ENCODE data around the gene KYAT1.
A peak's percentile ranks its signal among the peaks of the same experiment; 100 is the strongest.

KYAT1 gene

DNA sequence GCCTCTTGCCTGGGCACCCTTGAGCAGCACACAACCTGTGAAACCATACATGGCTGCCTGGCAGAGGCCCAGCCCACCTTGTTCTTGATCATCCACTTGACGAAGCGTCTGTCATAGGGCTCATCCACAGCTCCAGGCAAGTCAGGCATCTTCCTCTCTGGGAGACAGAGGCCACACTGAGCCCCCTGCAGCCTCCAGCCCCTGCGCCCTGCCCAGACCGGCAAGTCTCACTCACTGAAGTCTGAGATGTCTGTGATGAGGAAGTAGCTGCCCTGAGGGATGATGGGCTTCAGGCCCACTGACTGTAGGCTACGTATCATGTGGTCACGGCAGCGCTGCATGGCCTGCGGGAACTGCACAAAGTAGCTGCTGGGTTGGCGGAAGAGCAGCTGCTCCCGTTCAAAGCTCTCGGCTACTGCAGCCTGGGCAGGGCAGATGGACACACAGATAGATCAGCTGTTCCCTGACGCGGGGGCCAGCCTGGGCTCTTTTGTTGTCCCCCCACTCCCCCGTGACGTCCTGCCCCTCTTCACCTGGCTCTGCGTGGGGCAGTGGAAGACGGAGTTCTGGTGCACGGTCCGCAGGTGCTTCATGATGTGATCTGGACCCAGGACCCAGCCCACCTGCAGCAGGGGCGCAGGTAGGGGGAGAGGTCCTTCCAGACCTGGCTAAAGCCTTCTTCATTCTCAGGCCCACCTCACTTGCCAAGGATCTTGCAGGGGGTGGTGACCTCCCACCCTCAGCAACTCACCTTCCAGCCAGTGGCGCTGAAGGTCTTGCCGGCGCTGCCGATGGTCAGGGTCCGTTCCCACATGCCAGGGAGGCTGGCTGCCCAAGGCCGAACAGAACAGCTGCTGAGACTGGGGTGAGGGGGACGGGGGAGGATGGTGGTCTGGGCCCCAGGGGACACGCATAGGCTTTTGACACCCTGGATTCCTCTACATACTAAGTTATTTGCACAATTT is 46.2 kb downstream of the KYAT1 start:
- no peak for DNase-seq

- DNase-seq, result no peak
Measured at GRCh38 chr9:128833696-128834095, 48.1 kb downstream of the KYAT1 start.

- peak; percentile 96 for DNase-seq
Measured at GRCh38 chr9:128829477-128830251, 52.1 kb downstream of the KYAT1 start, which contains the start of gene SPOUT1. SPOUT1 (minus strand) TSS chr9:128829794; CDS start chr9:128829780, 14 bp downstream.

GRCh38 chr9:128828719-128829452 is 52.9 kb downstream of the KYAT1 start:
- no peak for DNase-seq

- DNase-seq, result no peak
Measured at GRCh38 chr9:128828267-128828666, 53.5 kb downstream of the KYAT1 start.

GRCh38 chr9:128825923-128826700 is 55.6 kb downstream of the KYAT1 start:
- no peak for DNase-seq

GRCh38 chr9:128824911-128825310 is 56.8 kb downstream of the KYAT1 start:
- no peak for DNase-seq

- DNase-seq, result no peak
Measured at GRCh38 chr9:128823903-128824406, 57.8 kb downstream of the KYAT1 start.

DNA sequence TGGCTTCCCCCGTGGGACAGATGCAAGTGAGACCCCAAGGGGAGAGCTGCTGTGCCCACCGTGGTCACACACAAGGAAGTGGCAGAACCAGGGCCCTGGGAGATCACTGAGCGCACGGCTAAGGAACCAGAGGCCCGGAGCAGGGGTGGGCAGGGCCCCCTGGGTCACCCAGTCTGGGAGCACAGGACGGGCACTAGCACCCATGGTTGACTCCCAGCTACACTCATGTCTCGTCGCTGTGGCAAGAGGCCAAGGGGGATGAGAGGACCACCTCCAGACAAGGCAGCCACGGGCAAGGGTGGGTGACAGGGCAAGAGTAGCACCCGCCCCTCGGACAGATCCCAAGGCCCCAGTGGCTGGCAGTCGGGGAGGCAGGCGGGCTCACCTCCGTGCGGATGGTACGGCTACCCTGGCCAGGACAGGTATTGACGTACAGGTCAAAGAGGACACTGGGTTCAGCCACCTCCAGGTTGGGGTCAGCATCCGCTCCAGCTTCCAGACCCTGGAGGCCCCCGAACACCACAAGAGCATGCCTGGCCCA is 58.3 kb downstream of the KYAT1 start:
- DNase-seq, result no peak

GRCh38 chr9:128822407-128823042 is 59.2 kb downstream of the KYAT1 start:
- no peak for DNase-seq

DNA sequence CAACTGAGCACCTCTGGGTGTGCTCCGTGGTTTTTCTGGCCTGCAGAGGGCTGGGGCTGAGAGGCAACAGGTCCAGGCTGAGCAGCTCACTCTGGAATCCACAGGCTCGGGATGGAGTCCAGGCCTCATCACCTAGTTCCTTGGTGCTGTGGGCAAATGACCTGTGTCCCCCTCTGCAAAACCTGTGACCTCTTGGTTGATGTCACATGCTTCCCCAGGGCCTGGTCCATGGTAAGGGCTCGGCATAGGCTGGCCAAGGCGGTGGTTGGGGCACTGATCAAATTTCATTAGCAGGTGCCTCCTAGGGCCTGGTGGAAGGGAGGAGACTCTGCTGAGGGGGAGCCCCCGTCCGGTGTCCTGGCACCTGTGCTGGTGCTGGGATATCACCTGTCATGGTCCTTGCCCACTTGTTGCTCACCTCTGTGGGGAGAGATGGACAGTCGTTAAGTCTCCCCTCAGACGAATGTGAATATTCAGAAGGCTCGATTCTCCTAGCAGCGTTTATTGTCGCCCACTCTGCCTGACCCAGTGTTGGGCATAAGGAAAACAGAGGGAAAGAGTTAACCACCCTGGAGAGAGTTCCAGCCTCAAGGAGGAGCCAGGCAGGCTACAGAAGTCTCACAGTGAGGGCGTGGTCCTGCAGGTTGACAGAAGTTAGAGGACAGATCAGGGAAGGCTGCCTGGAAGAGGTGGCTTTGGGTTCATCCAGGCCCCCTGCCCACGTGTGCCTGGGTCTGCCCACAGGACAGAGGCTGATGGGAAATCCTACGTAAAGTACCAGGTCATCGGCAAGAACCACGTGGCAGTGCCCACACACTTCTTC is 60.0 kb downstream of the KYAT1 start:
- DNase-seq, result no peak

DNA sequence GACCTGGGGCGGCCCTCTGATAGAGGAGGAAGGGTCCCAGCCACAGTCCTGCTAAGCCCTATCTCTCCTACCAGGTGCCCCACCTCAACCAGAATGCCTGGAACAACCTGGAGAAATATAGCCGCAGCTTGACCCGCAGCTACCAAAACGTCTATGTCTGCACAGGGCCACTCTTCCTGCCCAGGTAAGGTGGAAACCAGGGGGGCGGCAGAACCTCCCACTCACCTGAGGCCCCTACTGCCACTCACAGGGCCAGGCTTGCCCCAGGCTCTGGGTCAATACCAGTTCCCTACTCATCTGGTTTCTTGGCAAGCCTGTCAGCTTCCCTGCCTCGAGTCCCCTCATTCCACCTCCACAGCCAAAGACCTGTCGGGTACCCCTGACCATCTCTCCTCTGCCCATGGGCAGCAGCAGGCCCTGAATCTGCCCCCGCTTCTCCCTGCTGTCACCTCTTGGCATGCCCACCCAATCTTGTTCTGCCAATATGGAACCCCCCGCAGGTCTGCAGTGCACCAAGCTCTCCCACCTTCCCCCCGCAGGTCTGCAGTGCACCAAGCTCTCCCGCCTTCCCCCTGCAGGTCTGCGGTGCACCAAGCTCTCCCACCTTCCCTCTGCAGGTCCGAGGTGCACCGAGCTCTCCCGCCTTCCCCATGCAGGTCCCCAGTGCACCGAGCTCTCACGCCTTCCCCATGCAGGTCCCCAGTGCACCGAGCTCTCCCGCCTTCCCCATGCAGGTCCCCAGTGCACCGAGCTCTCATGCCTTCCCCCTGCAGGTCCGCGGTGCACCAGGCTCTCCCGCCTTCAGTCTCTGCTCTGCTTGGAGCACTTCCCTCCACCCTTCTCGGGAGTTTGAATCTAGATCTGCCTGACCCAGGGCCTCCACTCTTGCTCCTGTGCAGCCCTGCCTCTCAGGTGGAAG is 60.8 kb downstream of the KYAT1 start:
- DNase-seq, result no peak

- DNase-seq, result no peak
Measured at GRCh38 chr9:128819716-128820664, 61.8 kb downstream of the KYAT1 start.

DNA sequence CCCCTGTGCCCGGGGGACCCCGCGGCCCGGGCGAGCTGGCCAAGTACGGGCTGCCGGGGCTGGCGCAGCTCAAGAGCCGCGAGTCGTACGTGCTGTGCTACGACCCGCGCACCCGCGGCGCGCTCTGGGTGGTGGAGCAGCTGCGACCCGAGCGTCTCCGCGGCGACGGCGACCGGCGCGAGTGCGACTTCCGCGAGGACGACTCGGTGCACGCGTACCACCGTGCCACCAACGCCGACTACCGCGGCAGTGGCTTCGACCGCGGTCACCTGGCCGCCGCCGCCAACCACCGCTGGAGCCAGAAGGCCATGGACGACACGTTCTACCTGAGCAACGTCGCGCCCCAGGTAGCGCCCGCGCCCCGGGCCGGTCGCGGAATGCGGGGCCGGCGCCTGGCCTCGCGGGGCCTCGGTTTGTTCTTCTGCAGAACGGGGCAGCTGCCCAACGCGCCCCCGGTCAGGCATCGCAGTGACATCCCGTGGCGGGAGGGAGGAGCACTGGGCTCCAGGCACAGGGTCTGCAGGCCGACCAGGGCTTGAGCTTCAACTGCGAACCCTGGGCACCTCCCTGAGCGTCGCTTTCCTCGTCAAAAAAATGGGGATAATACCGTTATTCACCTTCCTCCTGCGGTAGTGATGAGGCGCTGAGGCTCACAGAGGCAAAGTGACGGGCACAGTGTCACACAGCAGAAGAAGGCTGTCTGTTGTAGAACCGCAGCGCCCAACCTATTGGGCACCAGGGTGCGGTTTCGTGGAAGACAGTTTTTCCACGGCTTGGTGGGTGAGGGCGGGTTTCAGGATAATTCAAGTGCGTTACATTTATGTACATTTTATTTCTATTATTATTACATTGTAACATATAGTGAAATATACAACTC is 62.7 kb downstream of the KYAT1 start:
- DNase-seq, result peak; percentile 51

DNA sequence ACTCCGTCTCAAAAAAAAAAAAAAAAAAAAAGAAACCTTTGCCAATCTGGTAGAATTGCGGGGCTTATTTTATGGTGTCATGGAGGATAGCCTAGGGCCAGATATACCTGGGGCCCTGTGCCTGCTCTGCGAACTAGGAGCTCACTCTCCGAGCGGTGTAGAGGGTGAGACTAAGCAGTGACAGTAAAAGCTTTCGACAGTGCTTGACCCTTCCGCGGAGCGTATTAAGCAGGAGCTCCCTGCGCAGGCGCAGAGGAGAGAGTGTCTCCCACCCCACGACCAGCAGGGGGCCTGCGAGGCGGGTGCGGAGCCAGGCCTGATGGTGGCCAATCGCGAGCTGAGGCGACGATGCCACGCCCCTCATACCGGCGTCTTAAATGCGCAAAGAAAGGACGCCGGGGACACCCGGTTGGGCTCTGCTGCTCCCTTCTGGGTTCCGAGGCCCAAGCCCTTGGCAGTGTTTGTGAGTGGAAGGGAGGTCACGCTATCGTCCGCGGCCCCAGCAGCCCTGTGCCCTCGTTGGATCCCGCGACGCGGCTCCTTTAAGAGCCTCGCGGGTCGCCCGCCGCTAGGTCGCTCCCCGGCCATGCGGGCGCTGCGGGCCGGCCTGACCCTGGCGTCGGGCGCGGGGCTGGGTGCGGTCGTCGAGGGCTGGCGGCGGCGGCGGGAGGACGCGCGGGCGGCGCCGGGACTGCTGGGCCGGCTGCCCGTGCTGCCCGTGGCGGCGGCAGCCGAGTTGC is 63.5 kb downstream of the KYAT1 start, which contains the start of gene ENDOG:
Gene ENDOG (plus strand): TSS at position 402 of the 740 bp plus-strand sequence. CDS start 185 bp downstream, at position 587.
- peak; percentile 98 for DNase-seq

GRCh38 chr9:128810873-128811272 is 70.9 kb downstream of the KYAT1 start:
- no peak for DNase-seq
